K562 (cell line): ENCODE measurements around the gene ADAM23. TPM values are rescaled to one million over a fixed set of nuclear protein-coding genes. Genes with fewer than 3 reads are reported as not detected.

Experiments
- ATAC-seq: fragments of 200-7000 bp; cut with Tn5 transposase; 3 replicates; pipeline ENCODE4 v1.9.1; 2020; ENCODE audit warnings: moderate library complexity
- BruUV-seq: library from RNA; stranded (reverse); fragments of 400-500 nt; replicated peaks from 2 replicates; lab custom pipeline; 2021; lab: Mats Ljungman, UMichigan
- CTCF ChIA-PET: fragments of 300-600 bp; formaldehyde crosslinking; extraction: SDS; loops from one replicate; lab custom pipeline; 2021; ENCODE audit warnings: low intra/inter-chr PET ratio; lab: Yijun Ruan, JAX
- POLR2A ChIA-PET: fragments of 300-600, 350-650 bp; sonication (Branson Sonifier 250); formaldehyde crosslinking; extraction: SDS; loops from one replicate; lab custom pipeline; 2021; ENCODE audit warnings: antibody characterized with exemption, inconsistent platforms; lab: Yijun Ruan, JAX
- DNase-seq, 4 experiments: peaks; one replicate each; pipeline versions ENCODE4 v3.0.0 to v3.0.0-alpha.2; 2011 to 2018; ENCODE audit warnings: low spot score in 3 of 4, mixed read lengths in 3 of 4; ENCODE audit errors: extremely low read depth in 1 of 4
- FAIRE-seq: peaks from 2 replicates; lab custom pipeline; 2011; peaks lifted over from hg19 to GRCh38; lab: Jason Lieb, UNC
- H2AFZ ChIP-seq: 2 replicates; pipeline ENCODE4 v1.6.0; 2011; ENCODE audit warnings: low read depth, low read length, control low read depth, inconsistent platforms
- H3K27ac ChIP-seq: fragments of 200-600 bp; 3 replicates; pipeline ENCODE4 v1.8.0; 2011; ENCODE audit warnings: low read depth, mild to moderate bottlenecking, control low read depth, inconsistent platforms, low read length, moderate library complexity, mixed read lengths; ENCODE audit errors: extremely low read depth
- H3K27me3 ChIP-seq, 2 experiments: fragments of 300-600 bp in 1 of 2; 2 replicates in 1 of 2; 3 replicates in 1 of 2; pipeline versions ENCODE4 v1.6.0 to v1.8.0; 2011; ENCODE audit warnings: inconsistent platforms in 2 of 2, low read length in 2 of 2, mild to moderate bottlenecking in 1 of 2, mixed read lengths in 1 of 2, moderate library complexity in 1 of 2; ENCODE audit not compliant: control insufficient read depth in 2 of 2, insufficient read depth in 2 of 2
- H3K36me3 ChIP-seq: fragments of 300-600 bp; 3 replicates; pipeline ENCODE4 v1.8.0; 2011; ENCODE audit warnings: mild to moderate bottlenecking, low read length, inconsistent platforms; ENCODE audit not compliant: control insufficient read depth, insufficient read depth
- H3K4me1 ChIP-seq, 2 experiments: fragments of 200-600 bp in 1 of 2; replicated peaks in 1 of 2; 2 replicates in 1 of 2; 3 replicates in 1 of 2; pipeline versions ENCODE4 v1.5.1 to v1.8.0; 2011; ENCODE audit warnings: inconsistent platforms in 2 of 2, low read length in 2 of 2, mild to moderate bottlenecking in 1 of 2, mixed read lengths in 1 of 2, moderate library complexity in 1 of 2; ENCODE audit not compliant: control insufficient read depth in 2 of 2, insufficient read depth in 2 of 2
- H3K4me2 ChIP-seq: 2 replicates; pipeline ENCODE4 v1.6.1; 2011; ENCODE audit warnings: low read length, control low read depth, inconsistent platforms, mixed read lengths; ENCODE audit not compliant: insufficient read depth
- H3K4me3 ChIP-seq: fragments of 200-600 bp; sonication (generic), shearing (Covaris generic); 2 replicates; pipeline ENCODE4 v1.5.1; 2016; ENCODE audit warnings: control low read depth, inconsistent platforms
- H3K79me2 ChIP-seq: fragments of 200-600 bp; 3 replicates; pipeline ENCODE4 v1.8.0; 2011; ENCODE audit warnings: low read length, inconsistent platforms; ENCODE audit not compliant: control insufficient read depth, insufficient read depth
- H3K9ac ChIP-seq, 2 experiments: 2 replicates each; pipeline versions ENCODE4 v1.6.0 to v1.6.1; 2011; ENCODE audit warnings: low read depth in 2 of 2, low read length in 2 of 2, control low read depth in 1 of 2, inconsistent platforms in 1 of 2, mild to moderate bottlenecking in 1 of 2, mixed read lengths in 1 of 2; ENCODE audit not compliant: insufficient read depth in 1 of 2
- H3K9me1 ChIP-seq: one replicate; pipeline ENCODE4 v1.6.0; 2011; ENCODE audit warnings: inconsistent platforms, mild to moderate bottlenecking, low read length, moderate library complexity; ENCODE audit not compliant: control insufficient read depth, insufficient read depth
- H3K9me3 ChIP-seq: replicated peaks from 2 replicates; pipeline ENCODE4 v1.5.1; 2011; ENCODE audit warnings: low read depth, low read length, inconsistent platforms; ENCODE audit not compliant: control insufficient read depth, insufficient read depth
- H4K20me1 ChIP-seq: replicated peaks from 2 replicates; pipeline ENCODE4 v1.6.1; 2011; ENCODE audit warnings: low read length, inconsistent platforms, mixed read lengths; ENCODE audit not compliant: control insufficient read depth, insufficient read depth
- BRD4 ChIP-seq: fragments of 200-600 bp; sonication (generic); IDR thresholded peaks from 2 replicates; pipeline ENCODE4 v1.6.1; 2017; ENCODE audit warnings: inconsistent platforms
- C11orf30 ChIP-seq: fragments of 450-650 bp; IDR thresholded peaks from 2 replicates; pipeline ENCODE4 v1.6.1; 2016; ENCODE audit warnings: low read depth, mild to moderate bottlenecking
- ILF3 ChIP-seq: fragments of 450-650 bp; IDR thresholded peaks from 2 replicates; pipeline ENCODE4 v1.6.1; 2018; ENCODE audit warnings: antibody characterized with exemption, mild to moderate bottlenecking, moderate library complexity, borderline replicate concordance
- KLF16 ChIP-seq: IDR thresholded peaks from 2 replicates; pipeline ENCODE4 v1.6.1; 2016; ENCODE audit warnings: antibody characterized with exemption
- L3MBTL2 ChIP-seq: fragments of 450-650 bp; IDR thresholded peaks from 2 replicates; pipeline ENCODE4 v1.6.1; 2016; ENCODE audit warnings: mild to moderate bottlenecking, moderate library complexity
- PHF21A ChIP-seq: fragments of 450-650 bp; IDR thresholded peaks from 2 replicates; pipeline ENCODE4 v1.6.1; 2017; ENCODE audit warnings: low read depth, borderline replicate concordance
- RBM15 ChIP-seq: fragments of 200-400 bp; formaldehyde crosslinking; IDR thresholded peaks from 2 replicates; pipeline ENCODE4 v1.6.1; 2018; ENCODE audit warnings: mild to moderate bottlenecking, low read length, moderate library complexity; ENCODE audit not compliant: insufficient read depth
- SRSF7 ChIP-seq: fragments of 200-400 bp; formaldehyde crosslinking; optimal IDR thresholded peaks from 2 replicates; pipeline ENCODE3; 2017; ENCODE audit warnings: mild to moderate bottlenecking, low read depth, low read length
- U2AF2 ChIP-seq: fragments of 200-400 bp; formaldehyde crosslinking; optimal IDR thresholded peaks from 2 replicates; pipeline ENCODE3; 2017; ENCODE audit warnings: low read depth, mild to moderate bottlenecking, low read length
- ZNF146 ChIP-seq: IDR thresholded peaks from one replicate; pipeline ENCODE4 v1.6.1; 2018; ENCODE audit warnings: missing compliant biosample characterization; ENCODE audit not compliant: unreplicated experiment
- ZNF232 ChIP-seq: sonication (generic); formaldehyde crosslinking; IDR thresholded peaks from 2 replicates; pipeline ENCODE4 v1.8.0; 2022; ENCODE audit warnings: mild to moderate bottlenecking, missing genetic modification reagents
- ZNF347 ChIP-seq: fragments of 450-650 bp; formaldehyde crosslinking; IDR thresholded peaks from 2 replicates; pipeline ENCODE4 v1.4.0; 2020; ENCODE audit warnings: low read depth, mild to moderate bottlenecking, moderate library complexity
- WGBS: fragments of 100-300 bp; shearing (Covaris generic); methylation state at CpG from one replicate; pipeline ENCODE4 v1.1.6; 2016; ENCODE audit warnings: low coverage, mixed read lengths; ENCODE audit not compliant: insufficient coverage; ENCODE audit errors: missing lambda C conversion rate; 5-methylcytosine and 5-hydroxymethylcytosine counted together
- in situ Hi-C: fragments of 300-500 bp; cut with MboI; formaldehyde crosslinking; loops from 4 replicates; pipeline ENCODE4 v1.15.0; 2018; ENCODE audit warnings: inconsistent platforms, mixed read lengths
- intact Hi-C: fragments of 100-400 bp; cut with micrococcal nuclease; formaldehyde crosslinking; loops from 2 replicates; pipeline ENCODE4 v1.14.2; 2022
- polyA plus RNA-seq, 8 experiments: library from polyadenylated mRNA; depleted of rRNA in 4 of 8; stranded (reverse) in 5 of 8; unstranded in 3 of 8; fragments of >200 nt; fragmentation: Nextera tagmentation in 2 of 8; fragmentation: Illumina TruSeq in 1 of 8; extraction: Ambion mirVana in 2 of 8; extraction: Trizol in 1 of 8; gene quantifications; 2 replicates each; pipeline versions ENCODE4 v1.2.1 to v1.2.3, GENCODE V29; 2011 to 2014; ENCODE audit warnings: inconsistent platforms in 1 of 8, missing spikeins in 1 of 8
- total RNA-seq, 7 experiments: library from RNA; depleted of rRNA in 6 of 7; stranded (reverse); fragments of >200 nt in 6 of 7; fragmentation: Illumina TruSeq in 2 of 7; extraction: Trizol in 2 of 7; gene quantifications; 2 replicates each; pipeline versions ENCODE4 v1.2.1 to v1.2.3, GENCODE V29; 2011 to 2021; ENCODE audit warnings: low replicate concordance in 1 of 7
- TF ChIP-seq, protein P1 (sequence below): sonication (generic); formaldehyde crosslinking; IDR thresholded peaks from 2 replicates; pipeline ENCODE4 v1.8.0; 2023; ENCODE audit warnings: missing genetic modification reagents, mild to moderate bottlenecking, borderline replicate concordance
- TF ChIP-seq, protein P2 (sequence below): fragments of 150-350 bp; conservative IDR thresholded peaks from 2 replicates; pipeline ENCODE4 v1.6.1; 2014; ENCODE audit warnings: low read length

The ADAM23 gene
- total and polyA plus RNA-seq, 9 of the 15 experiments (the other 6 are each of a cell fraction or from before 2014, with no cell fraction given) = 0.02 TPM; not detected in 8

DNA sequence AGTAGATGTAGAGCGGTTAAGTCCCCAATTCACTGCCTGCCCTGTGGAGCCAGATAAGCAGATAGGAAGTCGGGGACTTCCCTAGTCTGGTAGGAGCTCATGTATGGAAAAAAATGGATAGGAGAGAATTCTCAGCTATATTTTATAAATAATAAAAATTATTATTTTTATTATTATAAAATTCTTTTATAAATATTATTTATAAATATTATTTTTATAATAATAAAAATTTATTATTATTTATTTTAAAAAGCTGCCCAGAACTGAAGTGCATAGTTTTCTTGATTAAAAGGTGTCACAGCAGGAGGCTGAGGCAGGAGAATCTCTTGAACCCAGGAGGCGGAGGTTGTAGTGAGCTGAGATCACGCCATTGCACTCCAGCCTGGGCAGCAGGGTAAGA, 97.4 kb downstream of the ADAM23 start (continued):
- TF ChIP-seq ZNF347 (CRISPR knock-in tag) = no peak
- no peak for TF ChIP-seq C11orf30
- no peak for TF ChIP-seq PHF21A
- no peak for TF ChIP-seq ZNF146
- no peak for TF ChIP-seq SRSF7
- no peak for TF ChIP-seq BRD4
- no peak for TF ChIP-seq KLF16

DNA sequence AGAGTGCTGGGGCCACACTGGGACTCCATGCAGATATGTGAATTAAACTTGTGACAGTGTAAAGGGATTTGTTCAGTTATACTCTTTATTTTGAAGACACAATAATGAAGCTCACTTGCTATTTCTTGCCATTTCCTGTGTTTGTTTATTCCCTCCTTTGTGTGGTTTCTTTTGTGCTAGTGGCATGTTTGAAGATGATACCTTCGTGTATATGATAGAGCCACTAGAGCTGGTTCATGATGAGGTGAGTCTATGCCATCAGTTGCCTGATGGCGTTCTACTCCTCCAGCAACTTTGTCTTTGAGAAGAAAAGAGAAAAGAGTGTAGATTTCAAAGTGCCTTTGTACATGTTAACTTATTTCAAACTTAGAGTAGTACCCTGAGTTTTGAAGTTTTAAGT, 99.7 kb downstream of the ADAM23 start:
- H3K27ac ChIP-seq = no peak overlapping the region
- no peaks in the 10 kb centered on the region for H3K36me3 ChIP-seq
- no peak for ATAC-seq
- intact Hi-C loops = no loop called here
- ChIA-PET POLR2A (no interaction called here), CTCF (no interaction called here)
- no peak overlapping the region for H3K9ac ChIP-seq
- H3K4me2 ChIP-seq = no peak overlapping the region
- FAIRE-seq = no peak
- no TSS peak for BruUV-seq
- in situ Hi-C loops = no loop called here
- H3K4me3 ChIP-seq = no peak overlapping the region
- WGBS = 0% methylated on average over 2 of the region's 2 CpGs
- H3K27me3 ChIP-seq = no peaks in the 10 kb centered on the region; a peak in 1 of 5 replicates
- H3K9me3 ChIP-seq = no peaks in the 10 kb centered on the region
- no peak for DNase-seq
- H4K20me1 ChIP-seq = no peaks in the 10 kb centered on the region
- no peaks in the 10 kb centered on the region for H3K79me2 ChIP-seq
- H2AFZ ChIP-seq = no peak overlapping the region
- no peaks in the 10 kb centered on the region for H3K4me1 ChIP-seq
- no peaks in the 10 kb centered on the region for H3K9me1 ChIP-seq
- TF ChIP-seq, protein P1, sequence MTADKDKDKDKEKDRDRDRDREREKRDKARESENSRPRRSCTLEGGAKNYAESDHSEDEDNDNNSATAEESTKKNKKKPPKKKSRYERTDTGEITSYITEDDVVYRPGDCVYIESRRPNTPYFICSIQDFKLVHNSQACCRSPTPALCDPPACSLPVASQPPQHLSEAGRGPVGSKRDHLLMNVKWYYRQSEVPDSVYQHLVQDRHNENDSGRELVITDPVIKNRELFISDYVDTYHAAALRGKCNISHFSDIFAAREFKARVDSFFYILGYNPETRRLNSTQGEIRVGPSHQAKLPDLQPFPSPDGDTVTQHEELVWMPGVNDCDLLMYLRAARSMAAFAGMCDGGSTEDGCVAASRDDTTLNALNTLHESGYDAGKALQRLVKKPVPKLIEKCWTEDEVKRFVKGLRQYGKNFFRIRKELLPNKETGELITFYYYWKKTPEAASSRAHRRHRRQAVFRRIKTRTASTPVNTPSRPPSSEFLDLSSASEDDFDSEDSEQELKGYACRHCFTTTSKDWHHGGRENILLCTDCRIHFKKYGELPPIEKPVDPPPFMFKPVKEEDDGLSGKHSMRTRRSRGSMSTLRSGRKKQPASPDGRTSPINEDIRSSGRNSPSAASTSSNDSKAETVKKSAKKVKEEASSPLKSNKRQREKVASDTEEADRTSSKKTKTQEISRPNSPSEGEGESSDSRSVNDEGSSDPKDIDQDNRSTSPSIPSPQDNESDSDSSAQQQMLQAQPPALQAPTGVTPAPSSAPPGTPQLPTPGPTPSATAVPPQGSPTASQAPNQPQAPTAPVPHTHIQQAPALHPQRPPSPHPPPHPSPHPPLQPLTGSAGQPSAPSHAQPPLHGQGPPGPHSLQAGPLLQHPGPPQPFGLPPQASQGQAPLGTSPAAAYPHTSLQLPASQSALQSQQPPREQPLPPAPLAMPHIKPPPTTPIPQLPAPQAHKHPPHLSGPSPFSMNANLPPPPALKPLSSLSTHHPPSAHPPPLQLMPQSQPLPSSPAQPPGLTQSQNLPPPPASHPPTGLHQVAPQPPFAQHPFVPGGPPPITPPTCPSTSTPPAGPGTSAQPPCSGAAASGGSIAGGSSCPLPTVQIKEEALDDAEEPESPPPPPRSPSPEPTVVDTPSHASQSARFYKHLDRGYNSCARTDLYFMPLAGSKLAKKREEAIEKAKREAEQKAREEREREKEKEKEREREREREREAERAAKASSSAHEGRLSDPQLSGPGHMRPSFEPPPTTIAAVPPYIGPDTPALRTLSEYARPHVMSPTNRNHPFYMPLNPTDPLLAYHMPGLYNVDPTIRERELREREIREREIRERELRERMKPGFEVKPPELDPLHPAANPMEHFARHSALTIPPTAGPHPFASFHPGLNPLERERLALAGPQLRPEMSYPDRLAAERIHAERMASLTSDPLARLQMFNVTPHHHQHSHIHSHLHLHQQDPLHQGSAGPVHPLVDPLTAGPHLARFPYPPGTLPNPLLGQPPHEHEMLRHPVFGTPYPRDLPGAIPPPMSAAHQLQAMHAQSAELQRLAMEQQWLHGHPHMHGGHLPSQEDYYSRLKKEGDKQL (CRISPR knock-in tag) = no peak
- TF ChIP-seq RBM15 = no peak
- TF ChIP-seq L3MBTL2 = no peak
- no peak for TF ChIP-seq U2AF2
- no peak for TF ChIP-seq ILF3
- TF ChIP-seq ZNF232 (CRISPR knock-in tag) = no peak
- TF ChIP-seq, protein P2, sequence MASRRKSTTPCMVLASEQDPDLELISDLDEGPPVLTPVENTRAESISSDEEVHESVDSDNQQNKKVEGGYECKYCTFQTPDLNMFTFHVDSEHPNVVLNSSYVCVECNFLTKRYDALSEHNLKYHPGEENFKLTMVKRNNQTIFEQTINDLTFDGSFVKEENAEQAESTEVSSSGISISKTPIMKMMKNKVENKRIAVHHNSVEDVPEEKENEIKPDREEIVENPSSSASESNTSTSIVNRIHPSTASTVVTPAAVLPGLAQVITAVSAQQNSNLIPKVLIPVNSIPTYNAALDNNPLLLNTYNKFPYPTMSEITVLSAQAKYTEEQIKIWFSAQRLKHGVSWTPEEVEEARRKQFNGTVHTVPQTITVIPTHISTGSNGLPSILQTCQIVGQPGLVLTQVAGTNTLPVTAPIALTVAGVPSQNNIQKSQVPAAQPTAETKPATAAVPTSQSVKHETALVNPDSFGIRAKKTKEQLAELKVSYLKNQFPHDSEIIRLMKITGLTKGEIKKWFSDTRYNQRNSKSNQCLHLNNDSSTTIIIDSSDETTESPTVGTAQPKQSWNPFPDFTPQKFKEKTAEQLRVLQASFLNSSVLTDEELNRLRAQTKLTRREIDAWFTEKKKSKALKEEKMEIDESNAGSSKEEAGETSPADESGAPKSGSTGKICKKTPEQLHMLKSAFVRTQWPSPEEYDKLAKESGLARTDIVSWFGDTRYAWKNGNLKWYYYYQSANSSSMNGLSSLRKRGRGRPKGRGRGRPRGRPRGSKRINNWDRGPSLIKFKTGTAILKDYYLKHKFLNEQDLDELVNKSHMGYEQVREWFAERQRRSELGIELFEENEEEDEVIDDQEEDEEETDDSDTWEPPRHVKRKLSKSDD = no peak
